NCI-H2227 (cell line): ENCODE results near the gene CDC42EP2.

ENCODE experiments used
- DNase-seq: peaks from one replicate; lab custom pipeline; 2025; ENCODE audit not compliant: unreplicated experiment; lab: John Stamatoyannopoulos, UW

CDC42EP2 gene

GRCh38 chr11:65355013-65355775 lies 40.5 kb downstream of the CDC42EP2 start:
- DNase-seq = peak; percentile 72

- DNase-seq = peak; percentile 44
Observed at GRCh38 chr11:65355776-65356393, 41.2 kb downstream of the CDC42EP2 start.

GRCh38 chr11:65356394-65356972 lies 41.8 kb downstream of the CDC42EP2 start:
- no peak for DNase-seq

GRCh38 chr11:65357856-65358356 lies 43.2 kb downstream of the CDC42EP2 start:
- DNase-seq = no peak

- DNase-seq = no peak
Observed at GRCh38 chr11:65362320-65362931, 47.8 kb downstream of the CDC42EP2 start.

- DNase-seq = no peak
Observed at GRCh38 chr11:65362966-65363365, 48.3 kb downstream of the CDC42EP2 start.

GRCh38 chr11:65363770-65364169 lies 49.1 kb downstream of the CDC42EP2 start:
- DNase-seq = no peak

GRCh38 chr11:65366340-65366773 lies 51.7 kb downstream of the CDC42EP2 start:
- DNase-seq = peak; percentile 78

- DNase-seq = no peak
Observed at GRCh38 chr11:65370659-65371049, 56.0 kb downstream of the CDC42EP2 start.
